Esophagus mucosa (tissue), 1 donor: ENCODE results near the gene ADSS2. TPM values are rescaled to one million over a fixed set of nuclear protein-coding genes. Genes with fewer than 3 reads are reported as not detected.
A peak's percentile ranks its signal among the peaks of the same experiment; 100 is the strongest.

Experiments
- ATAC-seq: fragments of 200-7000 bp; cut with Tn5 transposase; one replicate; pipeline ENCODE4 v1.9.1; 2020
- total RNA-seq: library from RNA; stranded (reverse); gene quantifications from one replicate; pipeline ENCODE4 v1.2.4, GENCODE V29; 2023
- donor health status: DM: yes; HTN: yes; CAD: no.

ADSS2 gene
- total RNA-seq, 1 donor from 2014 or later: 26.3 TPM

DNA sequence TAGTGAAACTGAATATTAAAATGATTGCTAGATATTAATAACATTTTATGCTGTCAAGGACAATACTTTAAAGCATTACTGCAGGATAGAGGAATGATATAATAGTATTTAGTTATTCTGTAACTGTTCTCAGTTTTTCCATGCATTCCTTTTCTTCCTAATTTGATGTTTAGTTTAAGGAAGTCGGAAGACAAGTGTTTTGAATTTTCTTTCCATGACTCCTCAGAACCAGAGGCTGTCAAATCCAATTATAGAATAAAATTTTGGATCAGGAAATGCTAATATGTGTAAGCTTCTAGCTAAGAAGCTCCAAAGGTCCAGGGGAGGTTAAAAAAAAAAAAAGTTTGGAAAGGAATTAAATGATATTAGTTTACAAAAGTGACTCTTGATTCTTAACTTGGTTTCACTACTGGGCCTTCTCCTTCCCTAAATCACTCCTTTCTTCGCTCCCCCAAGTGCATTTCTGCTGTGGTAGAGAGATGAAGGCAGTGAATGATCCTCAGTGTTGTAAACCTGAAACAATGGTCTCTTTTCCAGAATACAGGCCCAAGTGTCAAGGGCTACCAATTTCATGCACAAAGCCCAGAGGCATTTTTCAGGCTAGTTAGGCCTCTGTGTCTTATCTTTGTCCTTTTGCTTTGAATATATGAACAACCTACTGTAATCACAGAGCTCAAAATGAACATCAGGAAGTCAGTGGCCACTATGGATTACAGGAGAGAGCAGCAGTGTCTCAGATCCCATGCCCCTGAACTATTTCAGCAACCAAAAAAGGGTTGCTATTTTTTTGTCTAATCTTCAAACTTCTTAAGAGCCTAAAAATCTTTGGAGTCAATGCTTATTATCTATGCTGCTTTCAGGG, 6.2 kb downstream of the ADSS2 start:
- ATAC-seq: no peak

- ATAC-seq: no peak
These were observed 6.9 kb downstream of the ADSS2 start for GRCh38 chr1:244444854-244445253.

DNA sequence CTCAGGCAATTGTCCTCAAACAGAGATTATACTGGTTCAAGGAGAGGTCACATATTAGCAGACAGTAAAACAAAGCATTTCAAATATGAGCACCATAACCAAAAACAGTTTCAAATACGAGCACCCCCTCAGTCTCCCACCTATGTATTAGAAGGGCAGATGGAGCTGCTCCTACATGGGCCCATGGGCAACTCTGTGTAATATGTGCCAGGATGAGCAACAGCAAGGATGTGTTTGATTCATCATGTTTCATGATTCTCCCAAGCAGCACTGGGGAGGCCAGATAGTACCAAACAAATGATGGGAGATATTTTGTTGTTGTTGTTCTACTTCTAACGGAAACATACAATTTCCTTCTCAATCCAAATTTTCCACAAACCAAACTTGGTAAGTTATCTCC, 8.9 kb downstream of the ADSS2 start:
- ATAC-seq: no peak

GRCh38 chr1:244439391-244440032, 12.2 kb downstream of the ADSS2 start:
- ATAC-seq: peak; percentile 81

GRCh38 chr1:244437086-244437468, 14.6 kb downstream of the ADSS2 start:
- no peak for ATAC-seq

GRCh38 chr1:244436336-244437085, 15.2 kb downstream of the ADSS2 start:
- no peak for ATAC-seq

GRCh38 chr1:244435562-244436205, 16.0 kb downstream of the ADSS2 start:
- no peak for ATAC-seq

DNA sequence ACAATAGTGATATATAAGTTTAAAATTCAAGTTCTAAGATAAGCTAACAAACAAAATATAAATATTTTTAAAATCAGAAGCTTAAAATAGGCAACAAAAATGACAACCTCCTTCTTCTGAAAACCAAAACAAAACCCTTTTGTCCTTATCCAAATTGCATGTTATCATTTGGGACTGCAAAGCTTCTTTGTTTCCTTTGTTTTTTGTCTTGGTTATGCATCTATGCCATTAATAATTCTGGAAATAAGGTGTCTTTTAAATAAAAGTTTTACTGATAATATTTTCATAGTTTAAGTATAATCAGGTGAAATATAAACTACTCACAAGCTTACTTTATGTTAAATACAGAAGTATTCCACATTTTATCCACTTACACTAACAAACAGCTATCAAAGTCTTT, 20.5 kb downstream of the ADSS2 start:
- ATAC-seq: no peak

DNA sequence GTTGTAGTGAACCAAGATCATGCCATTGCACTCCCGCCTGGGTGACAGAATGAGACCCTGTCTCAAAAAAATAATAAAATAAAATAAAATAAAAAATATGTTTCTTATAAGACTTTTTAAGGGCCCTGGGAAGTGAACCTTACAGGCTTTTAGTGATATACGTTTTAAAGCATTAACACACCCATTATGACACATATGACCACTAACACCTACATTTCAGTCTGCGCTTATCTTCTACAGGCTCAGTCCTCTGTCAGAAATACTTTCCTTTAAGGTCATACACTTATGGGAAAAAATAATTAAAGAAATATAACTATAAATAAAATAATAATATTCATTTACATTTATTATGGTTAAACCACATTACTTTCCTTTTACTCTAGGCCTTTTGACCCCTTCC, 21.9 kb downstream of the ADSS2 start:
- ATAC-seq: no peak

DNA sequence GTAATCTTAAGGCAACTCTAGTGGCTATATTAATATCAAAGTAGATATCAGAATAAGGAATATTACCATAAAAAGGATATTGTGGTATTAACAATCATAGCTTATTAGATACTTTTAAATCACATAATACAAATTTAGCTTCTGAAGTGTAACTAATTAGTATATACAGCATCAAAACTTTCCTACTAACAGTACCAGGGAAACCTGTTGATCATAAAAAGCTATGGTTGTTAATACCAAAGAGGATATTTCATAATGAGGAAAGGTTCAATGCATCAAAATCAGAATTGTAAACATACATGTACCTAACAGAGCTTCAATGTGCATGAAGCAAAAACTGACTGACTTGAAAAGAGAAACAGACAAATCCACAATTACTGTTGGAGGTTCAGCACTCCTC, 24.1 kb downstream of the ADSS2 start:
- no peak for ATAC-seq

DNA sequence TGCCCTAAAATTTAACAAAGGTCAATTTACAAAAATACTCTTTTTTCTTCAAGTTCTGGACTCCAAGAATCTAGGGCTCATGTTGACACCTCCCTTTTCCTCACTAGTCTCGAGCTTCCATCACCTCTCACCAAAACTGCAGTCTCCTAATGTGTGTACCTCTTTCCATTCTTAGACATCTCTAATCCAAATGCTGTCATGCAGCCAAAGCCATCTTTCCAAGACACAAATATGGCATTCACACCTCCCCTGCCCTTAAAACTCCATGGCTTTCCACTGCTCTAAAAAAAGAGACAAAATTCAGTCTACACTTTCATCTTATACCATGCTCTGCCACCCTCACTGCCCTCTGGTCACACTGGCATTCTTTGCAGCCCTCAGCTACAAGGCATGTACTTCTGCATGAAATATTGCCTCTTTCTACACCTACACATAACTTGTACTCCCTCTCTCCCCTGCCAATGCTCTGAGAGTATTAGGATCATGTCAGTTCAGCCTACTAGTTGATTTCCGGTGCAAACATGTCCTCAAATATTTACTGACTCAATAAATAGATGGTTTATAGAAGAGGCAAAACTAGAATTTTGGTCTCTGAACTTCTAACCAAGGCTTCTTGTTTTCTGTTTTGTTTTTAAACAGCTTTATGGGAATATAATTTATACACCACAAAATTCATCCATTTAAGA, 26.9 kb downstream of the ADSS2 start:
- ATAC-seq: no peak

GRCh38 chr1:244422174-244422573, 29.5 kb downstream of the ADSS2 start:
- no peak for ATAC-seq

DNA sequence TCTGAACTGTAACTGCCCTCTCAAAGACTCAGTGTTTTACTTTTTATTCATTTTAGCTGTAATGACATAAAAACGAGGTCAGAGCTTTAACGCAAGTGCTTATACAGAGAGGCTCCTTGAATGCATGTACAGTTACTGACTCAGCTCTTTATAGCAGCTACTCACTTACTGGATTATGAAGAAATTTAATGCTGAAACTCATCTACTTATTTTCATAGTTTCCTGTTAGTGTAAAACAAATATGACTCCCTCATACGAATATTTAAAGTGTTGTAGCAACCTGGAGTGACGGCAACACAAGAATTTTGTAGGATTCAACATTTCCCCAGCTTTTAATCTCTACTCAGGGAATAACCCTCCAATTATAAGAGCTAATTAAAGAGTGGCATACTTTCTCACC, 32.7 kb downstream of the ADSS2 start:
- ATAC-seq: no peak

- peak; percentile 70 for ATAC-seq
These were observed 37.2 kb downstream of the ADSS2 start for GRCh38 chr1:244414543-244414942.

DNA sequence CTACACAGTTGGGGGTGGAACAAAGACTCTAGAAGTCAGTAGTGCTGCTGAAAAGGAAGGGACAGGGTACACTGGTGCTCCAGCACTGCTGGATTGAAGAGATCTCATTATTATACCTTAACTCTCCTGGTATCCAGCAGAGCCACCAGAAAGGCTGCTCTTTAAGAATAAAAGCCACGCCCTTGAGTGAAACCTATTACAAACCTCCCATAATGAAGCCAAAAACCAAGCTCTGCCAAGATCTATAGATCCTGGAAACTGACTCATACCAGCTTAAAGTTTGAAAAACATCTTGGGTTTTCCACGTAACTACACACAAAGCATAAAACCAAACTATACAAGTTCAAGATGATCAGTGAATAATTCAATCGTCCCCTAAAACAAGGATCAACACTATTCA, 38.0 kb downstream of the ADSS2 start:
- peak; percentile 68 for ATAC-seq

DNA sequence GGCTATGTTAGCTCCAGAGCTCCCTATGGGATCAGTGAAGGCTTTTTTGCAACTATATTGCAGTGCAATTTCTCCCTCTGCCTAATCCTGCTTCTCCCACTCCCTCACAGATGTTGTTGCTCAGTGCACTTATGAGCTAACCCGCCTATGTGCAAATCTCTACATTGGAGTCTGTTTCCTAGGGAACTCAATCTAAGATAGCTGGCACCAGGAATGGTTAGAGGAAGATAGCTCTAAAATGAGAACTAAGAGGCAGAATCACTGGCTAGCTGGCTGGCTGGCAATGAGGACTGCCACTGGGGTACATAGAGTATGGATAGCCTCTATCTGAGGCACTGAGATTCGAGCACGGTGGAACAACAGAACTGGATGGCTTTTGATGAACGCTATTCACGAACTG, 39.5 kb downstream of the ADSS2 start:
- no peak for ATAC-seq

GRCh38 chr1:244409701-244410100, 42.0 kb downstream of the ADSS2 start:
- no peak for ATAC-seq

DNA sequence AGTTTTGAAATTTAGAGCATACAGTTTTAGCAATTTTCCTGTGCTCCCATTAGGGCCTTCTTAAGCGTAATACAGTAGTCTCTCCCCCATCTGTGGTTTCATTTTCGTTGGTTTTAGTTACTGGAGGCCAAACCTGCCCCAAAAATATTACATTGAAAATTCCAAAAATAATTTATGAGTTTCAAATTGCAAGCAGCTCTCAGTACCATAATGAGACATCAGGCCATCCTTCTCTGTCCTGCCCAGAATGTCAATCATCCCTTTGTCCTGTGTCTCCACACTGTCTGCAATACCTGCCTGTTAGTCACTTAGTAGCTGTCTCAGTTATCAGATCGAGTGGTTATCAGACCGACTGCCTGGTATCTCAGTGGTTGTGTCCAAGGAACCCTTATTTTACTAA, 45.4 kb downstream of the ADSS2 start:
- no peak for ATAC-seq

DNA sequence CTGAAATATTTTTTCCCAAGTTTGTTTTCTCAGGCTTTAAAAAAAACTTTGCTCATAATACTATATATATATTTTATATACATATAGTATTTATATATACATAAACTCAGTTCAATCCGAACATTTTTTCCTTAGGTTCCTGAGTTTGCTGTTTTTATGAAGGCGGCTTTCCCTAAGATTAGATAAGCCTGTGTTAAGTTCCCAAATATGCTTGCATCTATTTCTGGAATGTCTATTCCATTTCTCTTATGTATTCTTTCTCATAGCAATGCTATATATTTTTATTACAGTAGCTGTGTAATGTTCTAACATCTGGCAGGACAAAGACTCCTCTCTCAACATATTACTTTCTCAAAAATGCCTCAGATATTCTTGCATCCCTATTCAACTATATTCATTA, 45.9 kb downstream of the ADSS2 start:
- ATAC-seq: no peak

- ATAC-seq: no peak
These were observed 48.3 kb downstream of the ADSS2 start for GRCh38 chr1:244403431-244403830.

- ATAC-seq: no peak
These were observed 50.7 kb downstream of the ADSS2 start for GRCh38 chr1:244400974-244401373.

- ATAC-seq: no peak
These were observed 54.6 kb downstream of the ADSS2 start for GRCh38 chr1:244397131-244397530.
